ENCODE results near the gene MARS2.

DNA sequence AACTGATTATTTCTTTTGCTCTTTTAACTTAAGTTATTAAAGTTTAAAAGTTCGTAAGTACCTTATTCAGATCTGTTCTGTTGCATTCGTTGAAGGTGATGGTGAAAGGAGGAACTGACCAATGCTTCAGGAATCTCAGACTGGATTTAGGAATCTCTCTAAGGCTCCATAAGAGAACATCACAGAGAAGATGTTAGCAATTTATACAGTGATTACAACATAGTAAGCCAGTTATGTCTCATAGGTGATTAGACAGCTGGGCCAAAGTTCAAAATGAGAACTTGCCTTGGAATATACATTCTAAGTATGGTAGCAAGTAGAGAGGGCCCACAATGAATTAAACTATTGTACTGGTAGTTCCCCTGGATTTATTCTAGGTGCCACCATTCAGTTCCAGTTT is 3.2 kb downstream of the MARS2 start:
- TF ChIP-seq, protein P1, sequence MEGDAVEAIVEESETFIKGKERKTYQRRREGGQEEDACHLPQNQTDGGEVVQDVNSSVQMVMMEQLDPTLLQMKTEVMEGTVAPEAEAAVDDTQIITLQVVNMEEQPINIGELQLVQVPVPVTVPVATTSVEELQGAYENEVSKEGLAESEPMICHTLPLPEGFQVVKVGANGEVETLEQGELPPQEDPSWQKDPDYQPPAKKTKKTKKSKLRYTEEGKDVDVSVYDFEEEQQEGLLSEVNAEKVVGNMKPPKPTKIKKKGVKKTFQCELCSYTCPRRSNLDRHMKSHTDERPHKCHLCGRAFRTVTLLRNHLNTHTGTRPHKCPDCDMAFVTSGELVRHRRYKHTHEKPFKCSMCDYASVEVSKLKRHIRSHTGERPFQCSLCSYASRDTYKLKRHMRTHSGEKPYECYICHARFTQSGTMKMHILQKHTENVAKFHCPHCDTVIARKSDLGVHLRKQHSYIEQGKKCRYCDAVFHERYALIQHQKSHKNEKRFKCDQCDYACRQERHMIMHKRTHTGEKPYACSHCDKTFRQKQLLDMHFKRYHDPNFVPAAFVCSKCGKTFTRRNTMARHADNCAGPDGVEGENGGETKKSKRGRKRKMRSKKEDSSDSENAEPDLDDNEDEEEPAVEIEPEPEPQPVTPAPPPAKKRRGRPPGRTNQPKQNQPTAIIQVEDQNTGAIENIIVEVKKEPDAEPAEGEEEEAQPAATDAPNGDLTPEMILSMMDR (conservative IDR thresholded peaks at IDR 0.05 in 1 of 2, IDR thresholded peaks at IDR 0.05 in 1 of 2; ENCODE audit: low read depth in 1 of 2, low read length in 2 of 2), result no peak
- no peak for TF ChIP-seq EZH2 (IDR thresholded peaks at IDR 0.05; ENCODE audit: low read length, missing control alignments)

Measured in fibroblast of lung (primary cell).